HG02840 (cell line): ENCODE data around the gene SMIM13.
A peak's percentile ranks its signal among the peaks of the same experiment; 100 is the strongest.
"Not testable (repeated sequence)": the region's sequence is repeated elsewhere in the genome, so short reads cannot be mapped to it uniquely, and the experiment has no call there.

ENCODE experiments used
- ATAC-seq: cut with Tn5 transposase; IDR thresholded peaks from one replicate; pipeline ENCODE4 v1.9.1; 2021; ENCODE audit warnings: mild to moderate bottlenecking, moderate library complexity, moderate number of reproducible peaks; ENCODE audit not compliant: unreplicated experiment, low FRiP score

SMIM13 gene

DNA sequence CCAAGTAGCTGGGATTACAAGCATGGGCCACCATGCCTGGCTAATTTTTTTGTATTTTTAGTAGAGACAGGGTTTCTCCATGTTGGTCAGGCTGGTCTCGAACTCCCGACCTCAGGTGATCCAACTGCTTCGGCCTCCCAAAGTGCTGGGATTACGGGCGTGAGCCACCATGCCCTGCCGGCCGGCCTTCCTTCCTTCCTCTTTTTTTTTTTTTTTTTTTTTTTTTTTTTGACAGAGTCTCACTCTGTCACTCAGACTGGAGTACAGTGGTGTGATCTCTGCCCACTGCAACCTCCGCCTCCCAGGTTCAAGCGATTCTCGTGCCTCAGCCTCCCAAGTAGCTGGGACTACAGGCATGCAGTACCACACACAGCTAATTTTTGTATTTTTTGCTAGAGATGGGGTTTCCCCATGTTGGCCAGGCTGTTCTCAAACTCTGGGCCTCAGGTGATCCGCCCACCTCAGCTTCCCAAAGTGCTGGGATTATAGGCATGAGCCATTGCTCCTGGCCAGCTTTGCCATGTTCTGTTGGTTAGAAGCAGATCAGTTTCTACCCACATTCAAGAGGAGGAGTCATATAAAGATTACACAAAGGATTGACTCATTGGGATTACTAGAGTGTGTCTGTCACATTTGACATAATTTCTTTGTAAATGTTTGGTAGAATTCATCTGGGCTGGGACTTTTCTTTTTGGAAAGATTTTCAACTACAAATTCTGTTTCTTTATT, 22.3 kb downstream of the SMIM13 start:
- not testable (repeated sequence) for ATAC-seq

GRCh38 chr6:11120271-11121005, 26.8 kb downstream of the SMIM13 start:
- no peak for ATAC-seq

DNA sequence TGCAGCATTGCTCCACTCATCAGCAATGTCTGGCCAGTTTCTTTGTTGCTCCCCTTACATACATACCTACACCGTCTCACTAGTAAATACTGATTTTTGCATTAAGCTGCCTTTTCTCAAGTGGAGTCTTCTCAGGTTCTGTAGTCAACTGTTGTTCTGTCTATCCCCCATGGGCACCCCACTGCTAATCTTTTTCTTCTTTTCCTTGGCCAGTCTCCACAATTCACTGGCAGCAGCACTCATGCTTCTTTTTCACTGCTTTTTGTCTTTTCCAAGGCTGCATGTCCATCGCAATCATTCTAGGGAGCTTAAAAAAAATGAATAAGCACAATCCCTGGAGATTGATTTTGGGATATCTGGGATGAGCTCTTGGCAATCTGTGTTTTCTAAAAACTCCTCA, 28.2 kb downstream of the SMIM13 start:
- no peak for ATAC-seq

DNA sequence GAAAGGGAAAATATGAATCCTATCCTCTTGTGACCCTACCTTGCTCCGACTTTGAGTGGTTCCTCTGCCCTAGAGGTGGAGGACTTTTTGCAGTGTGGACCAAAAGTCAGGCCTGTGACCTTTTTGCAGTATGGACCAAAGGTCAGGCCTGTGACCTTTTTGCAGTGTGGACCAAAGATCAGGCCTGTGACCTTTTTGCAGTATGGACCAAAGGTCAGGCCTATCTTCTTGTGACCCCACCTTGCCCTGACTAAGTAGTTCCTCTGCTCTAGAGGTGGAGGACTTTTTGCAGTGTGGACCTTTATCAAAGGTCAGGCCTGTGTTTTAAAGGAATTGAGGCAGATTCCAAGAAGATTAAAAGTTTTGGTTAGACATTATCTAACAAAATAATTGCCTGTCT, 28.7 kb downstream of the SMIM13 start:
- no peak for ATAC-seq

- no peak for ATAC-seq
These were observed 30.3 kb downstream of the SMIM13 start for GRCh38 chr6:11123978-11124377.

GRCh38 chr6:11126876-11127275, 33.2 kb downstream of the SMIM13 start:
- ATAC-seq, result no peak

DNA sequence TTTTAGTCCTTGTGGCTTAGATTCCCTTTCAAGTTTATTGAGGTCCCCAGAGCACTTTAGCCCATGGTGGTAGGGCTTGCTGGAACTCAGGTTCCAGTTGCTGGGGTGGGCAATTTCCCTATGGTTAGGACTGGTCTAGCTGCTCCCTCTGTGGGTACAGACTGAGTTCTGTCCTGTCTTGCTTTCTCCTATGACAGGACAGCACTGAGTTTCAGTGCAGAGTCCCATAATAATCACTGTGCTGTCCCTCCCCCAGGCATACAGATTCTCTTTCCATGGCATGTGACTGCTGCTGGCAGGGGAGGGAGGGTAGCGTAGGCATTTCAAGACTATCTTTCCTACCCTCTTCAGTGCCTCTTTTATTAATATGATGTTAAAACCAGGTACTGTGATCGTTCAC, 35.0 kb downstream of the SMIM13 start:
- ATAC-seq, result no peak

- peak; percentile 56 for ATAC-seq
These were observed 36.4 kb downstream of the SMIM13 start for GRCh38 chr6:11129908-11130565.

- ATAC-seq, result no peak
These were observed 37.0 kb downstream of the SMIM13 start for GRCh38 chr6:11130605-11131004.

DNA sequence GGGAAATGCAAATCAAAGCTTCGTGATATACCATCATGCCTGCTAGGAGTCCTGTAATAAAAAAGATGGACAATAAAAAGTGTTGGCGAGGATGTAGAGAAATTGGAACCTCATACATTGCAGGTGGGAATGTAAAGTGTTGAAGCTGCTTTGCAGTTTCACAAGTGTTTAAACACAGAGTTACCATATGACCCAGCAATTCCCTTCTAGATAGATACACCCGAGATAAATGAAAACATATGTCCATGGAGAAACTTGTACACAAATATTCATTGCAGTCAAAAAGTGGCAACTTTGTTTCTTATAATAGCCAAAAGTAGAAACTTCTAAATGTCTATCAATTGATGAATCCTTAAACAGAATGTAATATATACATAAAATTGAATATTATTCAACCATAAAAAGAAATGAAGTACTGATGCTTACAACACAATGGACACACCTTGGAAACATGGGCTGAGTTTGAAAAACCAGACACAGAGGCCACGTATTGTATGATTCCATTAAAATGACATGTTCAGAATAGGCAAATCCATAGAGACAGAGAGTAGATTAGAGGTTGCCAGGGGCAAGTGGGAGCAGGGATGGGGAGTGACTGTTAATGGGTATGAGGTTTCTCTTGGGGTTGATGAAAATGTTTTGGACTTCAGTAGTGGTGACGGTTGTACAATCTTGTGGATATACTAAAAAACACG, 38.7 kb downstream of the SMIM13 start:
- ATAC-seq, result no peak

DNA sequence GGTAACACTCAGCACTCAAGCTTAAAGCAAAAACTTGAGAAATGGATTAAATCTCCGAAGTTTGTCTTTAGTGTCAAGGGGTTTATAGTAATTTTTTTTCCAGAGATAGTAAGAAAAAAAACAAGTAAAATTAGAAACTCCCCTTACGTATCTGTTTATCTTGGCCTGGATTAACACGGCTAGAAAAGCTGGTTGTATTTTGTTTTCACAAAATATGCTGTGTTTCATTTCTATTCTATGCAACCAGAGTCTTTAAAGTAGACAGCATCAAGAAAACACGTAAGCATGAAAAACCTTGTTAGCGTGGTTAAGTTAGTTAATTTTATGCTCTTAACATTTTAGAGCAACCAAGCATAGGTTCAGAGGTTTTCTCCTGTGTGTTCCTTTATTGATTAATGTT, 39.6 kb downstream of the SMIM13 start:
- no peak for ATAC-seq

- no peak for ATAC-seq
These were observed 43.2 kb downstream of the SMIM13 start for GRCh38 chr6:11136809-11137208.

DNA sequence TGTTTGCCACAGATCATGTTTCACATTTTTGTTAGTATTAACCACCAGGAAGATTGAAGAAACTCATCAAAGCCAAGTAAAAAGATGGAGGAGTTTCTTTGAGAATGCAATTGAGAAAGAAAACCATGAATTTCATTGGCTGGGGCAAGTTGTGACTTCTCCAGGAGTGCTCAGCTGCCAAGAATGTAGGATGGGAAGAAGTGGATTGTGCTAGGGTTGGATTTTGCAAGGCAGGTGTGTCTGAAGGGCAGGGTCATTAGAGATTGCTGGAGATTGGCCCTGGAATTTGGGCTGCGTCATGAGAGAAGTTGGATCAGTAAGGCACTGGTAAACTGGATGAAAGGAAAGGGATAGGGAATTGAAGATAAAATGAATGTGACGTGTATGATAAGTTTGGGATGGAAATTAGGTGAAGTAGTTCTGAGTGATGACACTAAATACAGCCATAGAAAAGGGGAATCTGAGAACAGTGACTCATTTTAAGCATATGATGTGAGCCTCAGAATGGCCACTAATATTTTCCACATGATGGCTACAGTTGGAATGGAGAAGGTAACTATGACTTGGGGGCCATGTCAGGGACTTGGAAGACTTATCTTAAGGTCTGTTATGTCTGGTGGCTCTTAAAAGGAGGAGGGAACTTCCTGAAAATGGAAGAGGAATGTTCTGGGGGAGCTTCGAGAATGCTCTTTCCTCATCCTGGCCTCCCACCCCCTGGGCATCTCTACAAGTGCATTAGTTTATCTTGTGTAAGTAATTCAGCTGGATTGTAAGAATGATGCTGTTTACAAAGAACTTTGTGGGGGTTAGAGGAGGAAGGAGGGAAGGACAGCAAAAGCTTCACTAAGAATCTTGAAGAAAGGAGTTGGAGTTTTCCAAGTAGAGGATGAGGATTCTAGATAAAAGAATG, 45.7 kb downstream of the SMIM13 start:
- ATAC-seq, result no peak

- no peak for ATAC-seq
These were observed 46.4 kb downstream of the SMIM13 start for GRCh38 chr6:11140056-11140455.

GRCh38 chr6:11141295-11141694, 47.7 kb downstream of the SMIM13 start:
- ATAC-seq, result no peak

- ATAC-seq, result no peak
These were observed 48.8 kb downstream of the SMIM13 start for GRCh38 chr6:11142296-11143027.

DNA sequence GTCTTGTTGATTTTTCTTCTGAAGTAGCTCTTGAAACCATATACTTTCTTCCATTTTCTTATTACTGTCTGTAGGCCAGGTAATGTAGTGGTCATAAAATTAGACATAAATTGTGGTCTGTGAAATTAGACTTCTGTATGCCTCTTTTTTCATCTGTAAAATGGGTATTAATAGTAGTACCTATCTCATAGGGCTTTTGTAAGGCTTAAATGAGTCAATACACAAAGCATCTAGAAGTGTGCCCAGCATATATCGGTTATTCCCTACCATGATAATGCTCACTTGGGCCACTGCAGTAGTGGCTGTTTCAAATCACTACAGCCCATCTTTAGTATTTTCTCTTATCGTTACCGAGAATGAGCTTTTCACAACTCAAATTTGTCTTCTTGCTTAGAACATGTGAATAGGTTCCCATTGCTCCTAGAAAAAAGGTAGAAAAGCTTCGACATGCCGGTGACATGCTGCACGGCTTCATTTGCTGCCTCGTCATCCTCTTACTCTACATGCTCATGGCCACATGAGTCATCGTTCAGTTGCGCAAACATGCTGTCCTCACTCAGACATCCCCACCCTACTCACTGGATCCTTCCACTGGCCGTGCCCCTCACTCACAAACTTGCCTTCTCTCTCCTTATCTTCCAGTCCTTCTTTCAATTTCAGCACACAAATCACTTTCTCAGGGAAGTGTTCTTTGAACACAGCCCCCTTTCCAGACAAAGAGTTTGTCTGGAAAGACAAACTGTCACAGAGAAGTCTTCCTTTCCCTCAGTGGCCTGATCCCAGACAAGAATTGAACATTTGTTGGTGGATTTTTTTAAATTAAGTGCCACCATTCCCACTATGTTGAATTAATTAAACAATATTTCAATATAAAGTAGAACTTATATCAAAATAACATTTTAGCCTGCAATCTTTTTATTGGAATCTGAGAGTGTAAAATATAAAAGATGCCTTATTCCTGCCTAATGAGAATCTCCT, 50.0 kb downstream of the SMIM13 start:
- no peak for ATAC-seq

GRCh38 chr6:11144393-11144851, 50.8 kb downstream of the SMIM13 start:
- peak; percentile 83 for ATAC-seq
